HUDEP-2 (cell line): Measurements from ENCODE around the gene TBX1.

ENCODE experiments used
- DNase-seq, 76 experiments: peaks; one replicate each; lab custom pipeline; 2025; ENCODE audit not compliant: unreplicated experiment in 76 of 76; lab: John Stamatoyannopoulos, UW

TBX1 gene

DNA sequence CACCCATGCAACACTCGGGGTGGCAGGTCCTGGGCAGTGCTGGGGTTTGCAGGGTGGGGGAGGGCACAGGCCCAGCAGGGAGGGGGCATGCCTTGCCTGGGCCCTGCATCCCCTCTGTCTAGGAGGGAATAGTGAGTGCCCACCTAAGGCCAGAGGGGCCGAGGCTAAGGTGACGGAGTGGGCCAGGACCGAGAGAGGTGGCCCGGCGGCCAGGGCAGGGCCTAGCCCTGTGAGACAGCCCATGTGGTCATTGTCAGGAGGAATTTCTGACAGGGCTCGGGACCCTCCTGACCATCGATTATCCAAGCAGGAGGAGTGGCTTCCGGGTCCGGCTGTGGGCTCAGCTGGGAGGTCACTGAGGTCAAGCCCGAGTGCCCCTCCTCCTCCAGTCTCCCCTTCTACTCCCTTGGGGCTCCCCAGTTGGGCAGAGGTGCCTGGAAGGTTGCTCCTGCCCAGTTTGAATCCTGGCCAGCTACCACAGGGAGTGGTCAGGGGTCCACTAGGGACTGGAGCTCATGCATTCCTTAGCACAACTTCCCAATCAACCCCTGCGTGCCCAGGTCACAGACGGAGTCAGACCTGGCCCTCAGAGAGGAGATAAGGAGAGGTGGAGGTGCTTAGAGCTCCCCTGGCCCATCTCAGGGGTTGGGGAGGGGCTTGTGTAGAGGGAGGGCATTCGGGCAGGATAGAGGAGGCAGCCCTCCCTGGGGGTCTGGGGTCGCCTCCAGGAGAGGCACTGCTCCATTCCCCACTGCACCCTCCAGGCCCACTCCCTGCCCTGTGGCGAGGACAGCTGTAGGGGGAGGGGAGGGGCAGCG, 22.5 kb upstream of the TBX1 start:
- no peak for DNase-seq

DNA sequence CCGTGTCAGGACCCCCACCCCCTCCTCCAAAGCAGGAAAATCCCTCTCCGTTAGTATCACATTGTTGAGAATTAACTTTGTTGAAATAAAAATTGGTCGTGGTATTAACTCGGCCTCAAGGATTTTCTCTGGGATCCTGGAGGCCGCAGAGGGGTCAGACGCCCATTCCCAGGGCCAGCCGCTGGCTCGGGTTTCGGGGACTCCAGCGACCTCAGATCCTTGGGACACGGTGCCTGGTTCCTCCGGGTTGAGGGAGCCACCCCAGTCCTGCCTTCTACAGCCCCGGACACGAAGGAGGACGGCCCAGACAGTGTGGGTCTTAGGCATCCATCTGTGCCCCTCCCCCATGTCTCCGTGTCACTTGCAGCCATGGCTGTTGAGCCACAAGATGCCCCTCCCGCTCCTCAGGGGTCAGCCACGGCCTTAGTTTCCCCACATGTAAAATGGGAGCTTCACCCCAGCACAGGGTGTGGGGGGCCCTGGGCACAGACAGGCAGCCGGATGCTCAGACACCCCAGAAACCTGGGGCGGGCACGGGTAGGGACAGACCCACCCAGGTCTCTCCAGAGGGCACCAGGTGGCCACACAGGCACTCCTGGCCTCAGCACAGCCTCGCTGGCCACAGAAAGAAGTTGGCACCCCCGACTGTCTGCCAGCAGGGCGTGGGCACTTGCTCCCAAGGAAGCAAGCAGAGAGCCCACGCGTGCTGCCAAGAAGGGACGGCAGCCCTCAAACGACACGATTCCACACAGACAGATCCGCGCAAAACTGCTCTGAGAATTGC, 21.7 kb upstream of the TBX1 start:
- DNase-seq = no peak

DNA sequence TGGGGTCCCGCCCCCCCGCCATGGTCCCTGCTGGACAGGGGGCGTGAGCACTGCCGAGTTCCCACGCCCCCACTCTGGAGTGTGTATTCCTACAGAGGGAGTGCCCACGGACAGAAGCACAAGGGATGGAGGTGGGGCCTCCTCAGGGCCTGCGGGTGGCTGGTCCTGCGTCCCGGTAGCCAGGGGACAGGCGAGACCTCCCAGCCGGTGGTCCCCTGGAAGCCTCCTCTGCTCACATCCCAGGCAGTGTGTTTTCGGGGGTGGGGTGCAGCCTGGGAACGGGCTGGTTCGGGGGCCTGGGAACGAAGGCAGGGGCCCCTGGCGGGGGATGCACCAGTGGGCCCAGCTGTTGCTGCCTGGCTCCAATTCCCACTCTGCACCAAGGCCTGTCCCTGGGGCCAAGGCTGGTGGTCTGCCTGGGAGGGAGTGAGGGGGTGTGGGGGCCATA, 21.1 kb upstream of the TBX1 start:
- DNase-seq = no peak

- DNase-seq = no peak
These were observed 20.6 kb upstream of the TBX1 start for GRCh38 chr22:19739911-19740449.

GRCh38 chr22:19740586-19740985, 20.0 kb upstream of the TBX1 start:
- DNase-seq = no peak

- DNase-seq = no peak
These were observed 19.5 kb upstream of the TBX1 start for GRCh38 chr22:19741053-19741452.

DNA sequence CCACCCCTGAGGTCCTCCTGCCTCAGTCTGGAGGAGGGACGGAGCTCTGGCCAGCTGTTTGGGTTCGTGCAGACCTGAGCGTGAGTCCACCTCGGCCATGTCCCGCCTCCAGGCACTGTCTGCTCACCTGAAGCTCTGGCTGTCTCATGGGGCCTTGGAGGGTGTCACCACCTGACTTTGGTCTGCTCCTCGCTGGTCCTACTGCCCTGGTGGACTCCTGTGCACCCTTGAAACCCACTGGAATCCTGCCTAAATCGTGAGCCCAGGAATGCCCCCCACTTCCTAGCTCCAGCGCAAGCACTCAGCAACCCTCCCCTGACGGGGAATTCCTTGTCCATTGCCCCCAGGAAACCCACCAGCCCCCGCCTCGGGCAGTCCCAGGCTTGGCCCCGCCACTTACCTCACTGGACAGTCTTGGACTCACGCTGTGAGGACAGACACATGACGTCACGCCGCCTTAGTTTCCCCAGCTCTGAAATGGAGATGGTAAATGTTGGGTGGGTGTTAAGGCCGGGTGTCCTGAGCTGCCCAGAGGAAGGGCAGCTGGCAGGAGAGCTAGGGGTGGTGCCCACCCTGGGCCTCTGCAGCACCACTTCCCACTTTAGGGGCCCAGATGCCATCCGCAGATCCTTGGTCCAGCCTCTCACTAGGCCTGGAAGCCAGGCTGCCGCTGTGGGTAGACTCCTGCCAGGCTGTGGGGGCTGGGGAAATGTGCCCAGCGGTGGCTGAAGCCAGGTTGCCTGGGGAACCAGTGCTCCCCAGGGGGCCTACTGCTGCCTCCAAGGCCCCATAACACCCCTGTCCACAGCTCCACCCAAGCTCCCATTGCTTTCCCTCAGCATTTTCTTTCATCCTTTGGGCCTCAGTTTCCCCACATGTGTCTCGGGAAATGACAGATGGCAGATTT, 18.2 kb upstream of the TBX1 start:
- DNase-seq = no peak

- DNase-seq = no peak
These were observed 17.5 kb upstream of the TBX1 start for GRCh38 chr22:19743081-19743480.

- DNase-seq = no peak
These were observed 16.9 kb upstream of the TBX1 start for GRCh38 chr22:19743651-19744050.

- no peak for DNase-seq
These were observed 16.1 kb upstream of the TBX1 start for GRCh38 chr22:19744350-19745006.

DNA sequence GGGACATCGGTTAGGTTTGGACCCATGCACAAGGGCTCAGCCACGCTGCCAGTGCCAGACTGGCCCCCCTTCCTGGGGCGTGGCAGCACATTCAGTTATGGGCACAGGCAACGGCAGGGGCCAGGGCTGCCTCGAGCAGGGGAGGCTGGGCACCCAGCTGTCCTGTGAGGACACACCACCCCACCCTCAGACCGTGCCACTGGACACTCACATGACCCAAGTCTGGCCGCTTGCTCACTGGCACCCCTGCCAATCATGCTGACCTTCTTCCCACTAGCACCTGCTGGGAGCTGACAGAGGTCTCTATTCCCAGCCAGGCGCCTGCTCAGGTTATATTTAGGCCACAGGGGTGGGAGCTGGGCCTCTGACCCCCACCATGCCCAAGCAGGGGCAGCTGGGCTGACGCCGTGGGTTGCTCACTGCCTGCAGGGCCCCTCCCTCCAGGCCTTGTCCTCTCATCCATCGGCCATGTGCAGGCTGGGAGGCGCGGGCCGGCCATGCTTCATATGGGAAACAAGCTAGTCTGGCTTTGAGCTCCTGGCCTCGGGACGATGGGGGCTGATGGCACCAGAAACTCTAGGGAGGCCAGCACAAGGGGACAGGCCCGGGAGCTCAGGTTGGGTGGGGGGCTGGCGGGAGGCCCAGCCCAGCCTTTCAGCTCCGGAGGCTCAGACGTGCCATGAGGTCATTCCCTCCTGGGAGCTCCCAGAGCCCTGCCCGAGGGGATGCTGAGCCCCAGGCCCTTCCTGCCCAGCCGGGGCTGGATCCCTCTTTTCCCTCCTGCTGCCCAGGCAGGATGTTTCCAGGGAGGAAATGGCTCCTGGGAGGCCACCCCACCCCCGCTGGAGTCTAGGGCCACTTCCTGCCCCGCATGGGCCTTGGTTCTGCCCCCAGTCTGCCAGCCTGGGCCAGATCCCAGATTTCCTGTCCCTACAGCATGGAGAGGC, 15.2 kb upstream of the TBX1 start:
- no peak for DNase-seq

- DNase-seq = no peak
These were observed 13.9 kb upstream of the TBX1 start for GRCh38 chr22:19746726-19747125.

DNA sequence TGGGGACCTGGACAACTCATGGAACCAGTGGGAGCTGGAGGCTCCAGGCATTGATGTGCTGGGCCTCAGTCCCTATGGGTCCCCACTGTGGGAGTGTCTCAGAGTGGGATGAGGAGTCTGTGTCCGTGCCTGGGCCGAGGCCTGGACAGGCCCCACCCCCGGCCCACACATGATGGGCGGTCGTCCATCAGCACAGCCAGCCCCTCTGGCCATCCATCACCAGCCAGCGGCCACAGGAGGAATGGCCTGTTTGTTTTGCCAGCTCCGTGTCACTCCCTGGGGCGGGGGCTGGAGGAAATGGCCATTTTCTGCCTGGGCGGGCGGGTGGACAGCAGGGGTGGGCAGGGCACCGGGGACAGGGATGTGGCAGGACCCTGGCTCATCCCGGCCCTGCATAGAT, 13.0 kb upstream of the TBX1 start:
- DNase-seq = no peak

- no peak for DNase-seq
These were observed 12.4 kb upstream of the TBX1 start for GRCh38 chr22:19748139-19748538.

GRCh38 chr22:19748991-19749664, 11.4 kb upstream of the TBX1 start:
- DNase-seq = no peak

DNA sequence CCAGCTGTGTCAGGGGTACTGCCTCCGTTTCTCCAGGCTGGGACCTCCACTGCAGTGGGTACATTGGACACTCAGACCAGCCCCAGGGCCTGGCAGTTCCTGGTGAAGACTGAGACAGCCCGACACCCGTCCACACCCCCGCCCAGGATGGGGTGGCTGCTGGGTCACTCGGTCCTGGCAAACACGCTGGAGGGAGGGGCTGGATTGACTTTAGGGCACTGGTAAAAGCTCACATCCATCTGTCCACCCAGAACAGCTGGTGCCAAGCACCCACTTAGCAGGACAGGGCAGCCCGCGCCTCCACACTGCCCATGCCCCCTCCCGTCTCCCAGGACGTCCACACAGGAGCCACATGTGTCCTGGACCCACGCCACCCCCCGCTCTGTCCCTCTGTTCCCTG, 10.7 kb upstream of the TBX1 start:
- no peak for DNase-seq

GRCh38 chr22:19750507-19751490, 9.8 kb upstream of the TBX1 start:
- no peak for DNase-seq
